NCI-H2227 treated with DMSO at 0.1 percent for 48 hours (cell line): ENCODE results near the gene THBD.
"Not testable (repeated sequence)": the region's sequence is repeated elsewhere in the genome, so short reads cannot be mapped to it uniquely, and the experiment has no call there.

ENCODE experiments used
- DNase-seq: peaks from one replicate; lab custom pipeline; 2025; lab: John Stamatoyannopoulos, UW

THBD gene

GRCh38 chr20:23034721-23035671 is 14.5 kb downstream of the THBD start, which contains the start of gene SSTR4:
Gene SSTR4 (plus strand): TSS chr20:23035312. CDS start chr20:23035484, 172 bp downstream.
- DNase-seq, result no peak

- DNase-seq, result no peak
Measured at GRCh38 chr20:23033918-23034317, 15.6 kb downstream of the THBD start.

DNA sequence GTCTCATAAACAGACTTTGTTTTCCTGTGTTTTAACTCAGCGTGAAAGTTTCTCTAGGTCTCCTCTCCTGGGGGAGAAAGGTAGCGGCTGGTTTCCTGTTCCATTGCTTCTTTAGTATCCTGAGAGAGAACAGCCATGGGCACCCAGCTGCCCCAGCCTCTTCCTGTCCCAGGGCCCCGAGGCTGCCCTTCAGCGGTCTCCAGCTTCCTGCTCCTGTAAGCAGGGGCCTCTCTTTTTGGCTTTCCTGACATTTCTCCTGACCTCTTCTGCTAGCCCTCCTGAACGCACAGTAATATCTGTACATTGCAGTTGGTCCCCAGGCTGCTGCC is 16.8 kb downstream of the THBD start:
- no peak for DNase-seq

GRCh38 chr20:23032056-23032749 is 17.3 kb downstream of the THBD start:
- DNase-seq, result no peak

GRCh38 chr20:23031346-23031745 is 18.1 kb downstream of the THBD start:
- no peak for DNase-seq

DNA sequence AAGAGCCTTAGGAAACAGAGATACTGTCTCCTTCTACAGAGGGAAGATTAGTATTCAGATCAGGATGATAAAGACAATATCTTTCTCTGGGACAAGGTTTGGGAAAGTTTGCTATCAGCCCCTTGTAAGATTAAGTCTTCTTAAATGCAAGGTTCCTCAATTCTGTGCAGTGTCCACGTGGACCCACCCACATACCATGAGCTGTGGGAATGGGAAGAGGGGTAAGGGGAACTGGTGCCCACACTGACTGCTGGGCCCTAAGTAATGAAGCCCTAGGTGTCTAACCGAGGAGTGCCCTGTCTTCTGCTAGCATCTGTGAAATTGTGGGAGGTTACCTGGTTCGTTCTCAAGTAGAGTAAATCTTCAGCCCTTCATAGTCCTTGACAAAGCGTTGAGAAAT is 20.1 kb downstream of the THBD start:
- DNase-seq, result no peak

DNA sequence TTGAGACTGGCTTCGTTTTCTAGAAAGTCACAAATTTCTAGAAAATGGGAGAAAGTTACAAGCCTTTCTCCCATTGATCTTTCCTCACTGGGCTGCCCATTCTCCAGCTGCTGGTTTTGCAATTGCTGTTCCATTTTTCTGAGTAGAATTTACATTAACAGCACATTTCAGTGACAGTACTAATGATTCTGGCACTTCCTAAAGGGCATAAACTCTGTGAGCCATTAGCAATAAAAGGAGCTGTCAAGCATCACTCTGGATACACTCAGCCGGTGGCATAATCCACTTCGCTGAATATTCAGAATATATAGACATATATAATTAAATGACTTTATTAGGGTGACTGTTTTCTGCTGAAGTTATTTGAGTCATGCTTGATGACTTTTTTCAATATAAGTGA is 21.1 kb downstream of the THBD start:
- DNase-seq, result no peak

DNA sequence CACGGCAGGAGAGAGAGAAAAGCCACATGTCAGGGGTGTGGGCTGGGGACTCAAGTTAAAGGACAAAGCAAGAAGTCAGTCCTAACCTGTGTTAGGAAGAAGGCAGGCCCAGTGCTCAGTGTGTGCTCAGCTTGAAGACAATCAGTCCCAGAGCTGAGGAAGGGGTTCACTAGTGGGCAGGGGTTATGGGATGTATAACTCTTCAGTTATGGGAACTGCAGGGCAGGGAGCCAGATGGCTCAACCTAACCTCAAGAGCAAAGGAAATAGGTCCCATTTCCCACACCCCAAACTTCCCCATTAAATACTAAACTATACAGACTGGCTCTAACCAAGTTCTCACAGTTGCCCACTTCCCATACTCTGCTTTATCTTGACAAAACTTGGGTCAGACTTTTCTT is 21.8 kb downstream of the THBD start:
- DNase-seq, result no peak

DNA sequence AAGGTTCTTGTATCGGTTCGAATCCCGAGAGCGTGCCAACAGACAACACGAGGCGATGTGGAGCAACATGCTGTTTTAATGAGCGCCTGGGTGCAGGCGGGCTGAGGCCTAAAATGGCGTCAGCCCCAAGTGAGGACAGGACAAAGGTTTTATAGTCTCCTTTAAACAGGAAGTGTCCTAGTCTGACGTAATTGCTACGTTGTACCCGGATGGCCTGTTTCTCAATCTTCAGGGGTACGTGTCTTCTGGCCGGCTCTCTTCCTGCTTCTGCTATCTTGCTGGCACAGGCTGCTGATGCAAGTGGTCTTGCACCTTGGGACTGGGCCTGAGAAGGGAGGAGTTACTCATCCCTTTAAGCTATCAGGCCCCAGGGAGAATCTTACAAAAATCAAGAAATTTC is 24.0 kb downstream of the THBD start:
- not testable (repeated sequence) for DNase-seq

GRCh38 chr20:23024701-23025100 is 24.8 kb downstream of the THBD start:
- no peak for DNase-seq

DNA sequence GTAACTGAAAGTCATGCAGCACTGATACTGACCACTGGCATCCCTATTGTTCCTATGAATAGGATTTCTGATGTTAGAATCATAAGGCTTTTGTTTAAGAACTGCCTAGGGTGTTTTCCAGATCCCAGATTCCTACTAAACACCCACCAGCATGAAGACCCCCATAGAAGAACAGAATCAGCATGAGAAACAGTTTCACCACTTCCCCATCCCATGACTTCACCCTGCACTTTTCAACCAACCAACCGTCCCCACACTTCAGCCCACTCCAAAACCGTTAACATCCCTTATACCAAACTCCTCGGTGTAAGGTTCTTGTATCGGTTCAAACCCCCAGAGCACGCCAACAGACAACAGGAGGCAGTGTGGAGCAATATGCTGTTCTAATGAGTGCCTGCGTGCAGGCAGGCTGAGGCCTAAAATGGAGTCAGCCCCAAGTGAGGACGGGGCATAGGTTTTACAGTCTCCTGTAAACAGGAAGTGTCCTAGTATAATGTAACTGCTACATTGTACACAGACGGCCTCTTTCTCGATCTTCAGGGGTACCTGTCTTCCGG is 25.8 kb downstream of the THBD start:
- DNase-seq, result no peak

GRCh38 chr20:23022849-23023248 is 26.6 kb downstream of the THBD start:
- DNase-seq, result no peak

DNA sequence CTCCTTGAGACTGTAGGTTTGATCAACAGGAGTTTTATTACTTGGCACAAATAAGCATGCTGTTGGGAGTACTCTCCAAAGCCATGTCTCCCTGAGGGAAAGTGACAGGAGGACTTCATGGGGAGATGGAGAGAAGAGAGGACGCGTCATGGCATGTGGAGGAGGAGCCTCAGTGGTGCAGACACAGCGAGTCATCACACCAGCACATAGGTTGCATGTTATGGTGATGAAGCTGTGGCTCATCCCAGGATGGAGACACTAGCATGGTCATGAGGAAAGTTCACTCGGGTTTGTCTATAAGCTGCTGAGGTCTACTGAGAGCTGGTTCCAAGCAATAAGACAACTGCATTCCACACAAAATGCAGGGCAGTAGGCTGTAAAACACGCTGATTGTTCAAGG is 27.5 kb downstream of the THBD start:
- DNase-seq, result no peak

GRCh38 chr20:23021541-23021940 is 27.9 kb downstream of the THBD start:
- DNase-seq, result no peak

GRCh38 chr20:23020230-23021018 is 29.0 kb downstream of the THBD start:
- no peak for DNase-seq

DNA sequence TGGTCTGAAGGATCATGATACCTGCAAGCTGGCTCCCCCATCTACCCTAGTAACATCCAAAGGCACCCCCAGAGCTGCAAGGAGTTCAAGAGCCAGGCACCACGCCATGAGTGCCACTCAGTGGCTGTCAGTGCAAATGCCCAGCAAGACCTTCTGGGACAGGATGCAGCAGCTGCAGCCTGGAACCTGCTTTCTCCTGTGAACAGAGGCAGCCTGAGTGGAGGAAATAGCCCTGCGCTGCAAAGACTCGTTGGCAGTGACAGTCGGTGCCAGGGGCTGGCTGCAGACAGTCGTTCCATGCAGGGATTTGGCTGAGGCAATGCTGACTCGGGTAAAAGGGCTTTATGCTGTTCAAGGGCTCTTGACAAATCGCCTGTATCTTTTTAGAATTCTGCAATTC is 30.1 kb downstream of the THBD start:
- DNase-seq, result no peak

GRCh38 chr20:23018941-23019340 is 30.5 kb downstream of the THBD start:
- DNase-seq, result no peak

DNA sequence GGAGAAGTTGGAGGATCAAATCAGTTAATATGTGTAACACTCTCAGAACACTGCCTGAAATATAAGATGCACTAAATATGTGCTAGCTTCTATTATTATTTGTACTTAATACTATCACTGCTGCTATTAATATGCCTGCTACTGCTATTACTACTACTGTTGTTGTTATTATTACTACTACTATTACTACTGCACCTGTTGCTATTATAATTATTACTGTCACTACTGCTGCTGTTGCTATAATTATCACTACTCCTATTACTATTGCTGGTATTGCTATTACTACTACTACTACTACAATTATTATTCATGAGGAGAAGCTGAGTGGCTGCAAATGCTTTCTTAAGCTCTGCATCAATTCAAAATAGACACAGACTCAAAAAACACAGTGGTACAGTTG is 31.0 kb downstream of the THBD start:
- no peak for DNase-seq

DNA sequence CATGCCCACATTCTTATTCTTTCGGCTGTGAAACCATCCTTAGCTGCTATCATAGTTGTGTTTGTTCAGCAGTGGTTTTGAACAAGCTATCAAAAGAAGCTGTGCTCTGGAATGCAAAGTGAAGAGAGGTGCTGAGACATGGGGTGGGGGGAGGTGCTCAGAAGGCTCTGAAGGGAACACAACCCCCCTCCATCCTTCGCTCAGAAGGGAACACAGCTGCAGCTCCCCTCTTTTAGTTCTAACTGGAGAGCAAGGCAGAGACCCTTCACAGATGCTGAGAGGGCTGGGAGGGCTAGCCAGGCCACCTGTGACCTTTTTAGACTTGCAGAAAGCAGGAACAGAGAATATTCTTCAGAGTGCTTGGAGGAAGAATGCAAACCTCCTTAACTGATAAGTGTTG is 32.0 kb downstream of the THBD start:
- no peak for DNase-seq

DNA sequence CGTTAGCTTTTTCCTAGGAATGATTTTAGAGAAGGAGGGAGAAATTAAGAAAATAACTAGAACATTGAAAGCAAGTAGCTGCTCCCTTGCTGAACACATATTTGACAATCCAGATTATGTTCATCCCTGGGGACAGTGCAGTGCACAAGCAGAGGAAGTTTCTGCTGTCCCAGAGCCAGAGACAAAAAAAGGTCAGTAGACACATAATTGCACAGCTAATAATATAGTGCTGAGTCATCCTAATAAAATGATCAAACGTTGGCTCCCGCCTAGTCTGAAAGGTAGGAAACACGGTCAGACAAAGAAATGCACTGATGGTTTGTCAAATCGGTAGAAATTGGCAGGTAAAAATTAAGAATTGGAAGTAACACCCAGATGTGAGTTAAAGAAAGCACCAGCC is 36.0 kb downstream of the THBD start:
- no peak for DNase-seq

- no peak for DNase-seq
Measured at GRCh38 chr20:23011008-23011721, 38.3 kb downstream of the THBD start.

- no peak for DNase-seq
Measured at GRCh38 chr20:23010096-23010495, 39.4 kb downstream of the THBD start.
